Gastrocnemius medialis (tissue), 4 donors: ENCODE measurements around the gene PCDHGB2. TPM values are rescaled to one million over a fixed set of nuclear protein-coding genes. Genes with fewer than 3 reads are reported as not detected.
"Not testable (repeated sequence)": the region's sequence is repeated elsewhere in the genome, so short reads cannot be mapped to it uniquely, and the experiment has no call there.

Experiments used
- ATAC-seq, 2 donors: fragments of 150-250 bp; one replicate each; pipeline ENCODE4 v1.9.1; 2016
- DNase-seq, 2 donors: peaks; one replicate each; pipeline ENCODE4 v3.0.0-alpha.2; 2019
- H3K27ac ChIP-seq, 4 donors: fragments of 200-600 bp; sonication (generic); 1 replicate in 1 of 4; 2 replicates in 3 of 4; pipeline ENCODE4 v1.5.1; 2016 to 2018; ENCODE audit warnings: mild to moderate bottlenecking in 2 of 4, moderate library complexity in 1 of 4
- H3K27me3 ChIP-seq, 3 donors: fragments of 200-600 bp; sonication (generic) in 2 of 3; 1 replicate in 1 of 3; 2 replicates in 2 of 3; pipeline versions ENCODE4 v1.5.1 to v1.6.0; 2016 to 2019; ENCODE audit warnings: mild to moderate bottlenecking in 1 of 3, moderate library complexity in 1 of 3
- H3K36me3 ChIP-seq, 2 donors: fragments of 200-600 bp; sonication (generic) in 1 of 2; one replicate each; pipeline ENCODE4 v1.5.1; 2017 to 2018
- H3K4me1 ChIP-seq, 2 donors: fragments of 200-600 bp; sonication (generic) in 1 of 2; one replicate each; pipeline ENCODE4 v1.5.1; 2016 to 2017; ENCODE audit warnings: mild to moderate bottlenecking in 2 of 2
- H3K4me3 ChIP-seq, 4 donors: fragments of 200-600 bp; sonication (generic) in 3 of 4; 1 replicate in 1 of 4; 2 replicates in 3 of 4; pipeline ENCODE4 v1.5.1; 2016 to 2019; ENCODE audit warnings: mild to moderate bottlenecking in 2 of 4
- H3K9me3 ChIP-seq, 3 donors: fragments of 200-600 bp; sonication (generic) in 2 of 3; 1 replicate in 1 of 3; 2 replicates in 2 of 3; pipeline ENCODE4 v1.5.1; 2016 to 2019
- CTCF ChIP-seq, 5 experiments: fragments of 450-650 bp in 3 of 5; fragments of 200-600 bp in 2 of 5; sonication (generic) in 2 of 5; IDR thresholded peaks in 4 of 5; conservative IDR thresholded peaks in 1 of 5; 1 replicate in 4 of 5; 2 replicates in 1 of 5; pipeline ENCODE4 v1.5.1; 2016 to 2019; ENCODE audit warnings: antibody characterized with exemption in 5 of 5, mild to moderate bottlenecking in 3 of 5, moderate library complexity in 3 of 5
- POLR2A ChIP-seq, 2 donors: fragments of 450-650 bp; IDR thresholded peaks; one replicate each; pipeline ENCODE4 v1.6.1; 2017; ENCODE audit warnings: antibody characterized with exemption in 2 of 2, mild to moderate bottlenecking in 2 of 2, moderate library complexity in 2 of 2
- in situ Hi-C, 4 donors: fragments of 200-750 bp; cut with MboI; loops; one replicate each; pipeline versions ENCODE4 v1.15.0 to v1.8.0; 2017; ENCODE audit warnings: low sequenced_read_pairs in 4 of 4
- intact Hi-C: fragments of 100-400 bp; cut with DNase I; formaldehyde crosslinking; loops from one replicate; pipeline ENCODE4 v1.15.1; 2023; ENCODE audit warnings: low total_unique reads
- total RNA-seq, 4 donors: library from RNA; depleted of rRNA; stranded (reverse); fragments of >200 nt; gene quantifications; one replicate each; pipeline versions ENCODE4 v1.1.0 to v1.2.3, GENCODE V29; 2016

PCDHGB2 gene
- total RNA-seq, 4 donors from 2014 or later: 0.55 to 3.4 (median 1.9) TPM

GRCh38 chr5:141382469-141383294, 22.9 kb downstream of the PCDHGB2 start, which contains the start of gene PCDHGA7:
Gene PCDHGA7 (plus strand): TSS chr5:141382742. CDS start chr5:141382900, 158 bp downstream.
- in situ Hi-C loops (no loop called here), intact Hi-C loops (no loop called here)
- Histone ChIP-seq H3K4me3 (peak within 1 kb of the TSS; percentile 36 to 58 (median 46)), H3K4me1 (peaks cover 0 to 4% of the 10 kb centered on the region in 2 donors), H3K36me3 (no peaks in the 10 kb centered on the region), H3K27me3 (peaks cover 0 to 6% (median 0%) of the 10 kb centered on the region in 3 donors), H3K9me3 (no peaks in the 10 kb centered on the region), H3K27ac (no peak within 1 kb of the TSS)
- ATAC-seq (peak in 1 of 2 donors; percentile 59), DNase-seq (no peak)
- TF ChIP-seq CTCF (IDR thresholded peaks at IDR 0.05 in 4 of 5, conservative IDR thresholded peaks at IDR 0.05 in 1 of 5) (peak in 4 of 5 experiments; percentile 9 to 44 (median 22)), POLR2A (IDR thresholded peaks at IDR 0.05) (no peak)

- Histone ChIP-seq H3K36me3 (no peaks in the 10 kb centered on the region), H3K9me3 (peaks cover 0 to under 1% (median 0%) of the 10 kb centered on the region in 3 donors), H3K4me1 (peaks cover 0 to 4% of the 10 kb centered on the region in 2 donors), H3K27me3 (peaks cover 0 to 6% (median 0%) of the 10 kb centered on the region in 3 donors), H3K4me3 (peak overlapping the region in 2 of 4 donors; percentile 48 to 58), H3K27ac (no peak overlapping the region)
- no peak for ATAC-seq
- TF ChIP-seq POLR2A (IDR thresholded peaks at IDR 0.05) (no peak), CTCF (IDR thresholded peaks at IDR 0.05 in 4 of 5, conservative IDR thresholded peaks at IDR 0.05 in 1 of 5) (no peak)
- intact Hi-C loops: no loop called here
- DNase-seq: no peak
- in situ Hi-C loops: no loop called here
These were observed 23.6 kb downstream of the PCDHGB2 start for GRCh38 chr5:141383345-141383744.

- H3K4me3 ChIP-seq: no peak overlapping the region
- no peak for ATAC-seq
- intact Hi-C loops: no loop called here
- peaks cover 0 to 5% (median 5%) of the 10 kb centered on the region in 3 donors for H3K9me3 ChIP-seq
- no peak overlapping the region for H3K27ac ChIP-seq
- in situ Hi-C loops: no loop called here
- no peak for TF ChIP-seq CTCF (IDR thresholded peaks at IDR 0.05 in 4 of 5, conservative IDR thresholded peaks at IDR 0.05 in 1 of 5)
- TF ChIP-seq POLR2A (IDR thresholded peaks at IDR 0.05): no peak
- DNase-seq: no peak
- H3K27me3 ChIP-seq: peaks cover 0 to 6% (median 2%) of the 10 kb centered on the region in 3 donors
- H3K36me3 ChIP-seq: no peaks in the 10 kb centered on the region
- peaks cover under 1 to 4% of the 10 kb centered on the region in 2 donors for H3K4me1 ChIP-seq
These were observed 24.9 kb downstream of the PCDHGB2 start for GRCh38 chr5:141384471-141385267.

- peak; percentile 47 to 83 for ATAC-seq
- not testable (repeated sequence) for H3K27me3 ChIP-seq
These were observed 27.9 kb downstream of the PCDHGB2 start, which contains the start of gene PCDHGB4 for GRCh38 chr5:141387557-141388311. Gene PCDHGB4 (plus strand): TSS chr5:141387698. CDS start chr5:141387885, 187 bp downstream.

More at GRCh38 chr5:141387557-141388311, 27.9 kb downstream of the PCDHGB2 start, which contains the start of gene PCDHGB4:
- H3K4me1 ChIP-seq, H3K36me3 ChIP-seq, in situ Hi-C loops, intact Hi-C loops, H3K9me3 ChIP-seq: not testable (repeated sequence)
- Histone ChIP-seq H3K27ac (peak within 1 kb of the TSS in 2 of 4 donors; percentile 44 to 47), H3K4me3 (peak within 1 kb of the TSS; percentile 14 to 52 (median 46))
- peak in 1 of 2 donors; percentile 44 for DNase-seq
- peak; percentile 38 to 67 (median 53) for TF ChIP-seq CTCF (IDR thresholded peaks at IDR 0.05 in 4 of 5, conservative IDR thresholded peaks at IDR 0.05 in 1 of 5)
